ENCODE measurements around the gene ZNF672. TPM values are rescaled to one million over a fixed set of nuclear protein-coding genes. Genes with fewer than 3 reads are reported as not detected.
A peak's percentile ranks its signal among the peaks of the same experiment; 100 is the strongest.

Gene ZNF672
- total and polyA plus RNA-seq, 2 of the 13 experiments (the other 11 are each of a cell fraction or from before 2014, with no cell fraction given), result 17.2 to 22.9 TPM

- TF ChIP-seq, protein P1, sequence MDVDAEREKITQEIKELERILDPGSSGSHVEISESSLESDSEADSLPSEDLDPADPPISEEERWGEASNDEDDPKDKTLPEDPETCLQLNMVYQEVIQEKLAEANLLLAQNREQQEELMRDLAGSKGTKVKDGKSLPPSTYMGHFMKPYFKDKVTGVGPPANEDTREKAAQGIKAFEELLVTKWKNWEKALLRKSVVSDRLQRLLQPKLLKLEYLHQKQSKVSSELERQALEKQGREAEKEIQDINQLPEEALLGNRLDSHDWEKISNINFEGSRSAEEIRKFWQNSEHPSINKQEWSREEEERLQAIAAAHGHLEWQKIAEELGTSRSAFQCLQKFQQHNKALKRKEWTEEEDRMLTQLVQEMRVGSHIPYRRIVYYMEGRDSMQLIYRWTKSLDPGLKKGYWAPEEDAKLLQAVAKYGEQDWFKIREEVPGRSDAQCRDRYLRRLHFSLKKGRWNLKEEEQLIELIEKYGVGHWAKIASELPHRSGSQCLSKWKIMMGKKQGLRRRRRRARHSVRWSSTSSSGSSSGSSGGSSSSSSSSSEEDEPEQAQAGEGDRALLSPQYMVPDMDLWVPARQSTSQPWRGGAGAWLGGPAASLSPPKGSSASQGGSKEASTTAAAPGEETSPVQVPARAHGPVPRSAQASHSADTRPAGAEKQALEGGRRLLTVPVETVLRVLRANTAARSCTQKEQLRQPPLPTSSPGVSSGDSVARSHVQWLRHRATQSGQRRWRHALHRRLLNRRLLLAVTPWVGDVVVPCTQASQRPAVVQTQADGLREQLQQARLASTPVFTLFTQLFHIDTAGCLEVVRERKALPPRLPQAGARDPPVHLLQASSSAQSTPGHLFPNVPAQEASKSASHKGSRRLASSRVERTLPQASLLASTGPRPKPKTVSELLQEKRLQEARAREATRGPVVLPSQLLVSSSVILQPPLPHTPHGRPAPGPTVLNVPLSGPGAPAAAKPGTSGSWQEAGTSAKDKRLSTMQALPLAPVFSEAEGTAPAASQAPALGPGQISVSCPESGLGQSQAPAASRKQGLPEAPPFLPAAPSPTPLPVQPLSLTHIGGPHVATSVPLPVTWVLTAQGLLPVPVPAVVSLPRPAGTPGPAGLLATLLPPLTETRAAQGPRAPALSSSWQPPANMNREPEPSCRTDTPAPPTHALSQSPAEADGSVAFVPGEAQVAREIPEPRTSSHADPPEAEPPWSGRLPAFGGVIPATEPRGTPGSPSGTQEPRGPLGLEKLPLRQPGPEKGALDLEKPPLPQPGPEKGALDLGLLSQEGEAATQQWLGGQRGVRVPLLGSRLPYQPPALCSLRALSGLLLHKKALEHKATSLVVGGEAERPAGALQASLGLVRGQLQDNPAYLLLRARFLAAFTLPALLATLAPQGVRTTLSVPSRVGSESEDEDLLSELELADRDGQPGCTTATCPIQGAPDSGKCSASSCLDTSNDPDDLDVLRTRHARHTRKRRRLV (CRISPR knock-in tag; IDR thresholded peaks at IDR 0.05), result no peak
- no peak for TF ChIP-seq ZNF790 (CRISPR knock-in tag; IDR thresholded peaks at IDR 0.05; ENCODE audit: borderline replicate concordance)
- TF ChIP-seq, protein P2, sequence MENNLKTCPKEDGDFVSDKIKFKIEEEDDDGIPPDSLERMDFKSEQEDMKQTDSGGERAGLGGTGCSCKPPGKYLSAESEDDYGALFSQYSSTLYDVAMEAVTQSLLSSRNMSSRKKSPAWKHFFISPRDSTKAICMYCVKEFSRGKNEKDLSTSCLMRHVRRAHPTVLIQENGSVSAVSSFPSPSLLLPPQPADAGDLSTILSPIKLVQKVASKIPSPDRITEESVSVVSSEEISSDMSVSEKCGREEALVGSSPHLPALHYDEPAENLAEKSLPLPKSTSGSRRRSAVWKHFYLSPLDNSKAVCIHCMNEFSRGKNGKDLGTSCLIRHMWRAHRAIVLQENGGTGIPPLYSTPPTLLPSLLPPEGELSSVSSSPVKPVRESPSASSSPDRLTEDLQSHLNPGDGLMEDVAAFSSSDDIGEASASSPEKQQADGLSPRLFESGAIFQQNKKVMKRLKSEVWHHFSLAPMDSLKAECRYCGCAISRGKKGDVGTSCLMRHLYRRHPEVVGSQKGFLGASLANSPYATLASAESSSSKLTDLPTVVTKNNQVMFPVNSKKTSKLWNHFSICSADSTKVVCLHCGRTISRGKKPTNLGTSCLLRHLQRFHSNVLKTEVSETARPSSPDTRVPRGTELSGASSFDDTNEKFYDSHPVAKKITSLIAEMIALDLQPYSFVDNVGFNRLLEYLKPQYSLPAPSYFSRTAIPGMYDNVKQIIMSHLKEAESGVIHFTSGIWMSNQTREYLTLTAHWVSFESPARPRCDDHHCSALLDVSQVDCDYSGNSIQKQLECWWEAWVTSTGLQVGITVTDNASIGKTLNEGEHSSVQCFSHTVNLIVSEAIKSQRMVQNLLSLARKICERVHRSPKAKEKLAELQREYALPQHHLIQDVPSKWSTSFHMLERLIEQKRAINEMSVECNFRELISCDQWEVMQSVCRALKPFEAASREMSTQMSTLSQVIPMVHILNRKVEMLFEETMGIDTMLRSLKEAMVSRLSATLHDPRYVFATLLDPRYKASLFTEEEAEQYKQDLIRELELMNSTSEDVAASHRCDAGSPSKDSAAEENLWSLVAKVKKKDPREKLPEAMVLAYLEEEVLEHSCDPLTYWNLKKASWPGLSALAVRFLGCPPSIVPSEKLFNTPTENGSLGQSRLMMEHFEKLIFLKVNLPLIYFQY (CRISPR knock-in tag; IDR thresholded peaks at IDR 0.05; ENCODE audit: borderline replicate concordance), result no peak; the same call in 1 of the 2 replicates
- TF ChIP-seq SIX1 (CRISPR knock-in tag; IDR thresholded peaks at IDR 0.05; ENCODE audit: borderline replicate concordance), result no peak
- no peak for TF ChIP-seq CENPBD1 (CRISPR knock-in tag; IDR thresholded peaks at IDR 0.05; ENCODE audit: borderline replicate concordance, low read depth)
- 0 out of 2 replicates have a peak, but pooled peaks have one; percentile 38 for TF ChIP-seq SNAPC2 (CRISPR knock-in tag; IDR thresholded peaks at IDR 0.05)
- TF ChIP-seq, protein P3, sequence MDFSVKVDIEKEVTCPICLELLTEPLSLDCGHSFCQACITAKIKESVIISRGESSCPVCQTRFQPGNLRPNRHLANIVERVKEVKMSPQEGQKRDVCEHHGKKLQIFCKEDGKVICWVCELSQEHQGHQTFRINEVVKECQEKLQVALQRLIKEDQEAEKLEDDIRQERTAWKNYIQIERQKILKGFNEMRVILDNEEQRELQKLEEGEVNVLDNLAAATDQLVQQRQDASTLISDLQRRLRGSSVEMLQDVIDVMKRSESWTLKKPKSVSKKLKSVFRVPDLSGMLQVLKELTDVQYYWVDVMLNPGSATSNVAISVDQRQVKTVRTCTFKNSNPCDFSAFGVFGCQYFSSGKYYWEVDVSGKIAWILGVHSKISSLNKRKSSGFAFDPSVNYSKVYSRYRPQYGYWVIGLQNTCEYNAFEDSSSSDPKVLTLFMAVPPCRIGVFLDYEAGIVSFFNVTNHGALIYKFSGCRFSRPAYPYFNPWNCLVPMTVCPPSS (IDR thresholded peaks at IDR 0.05), result no peak
- peak; percentile 37; the same call in 1 of the 2 replicates for TF ChIP-seq ATF2 (CRISPR knock-in tag; IDR thresholded peaks at IDR 0.05)
- TF ChIP-seq ZNF629 (CRISPR knock-in tag; conservative IDR thresholded peaks at IDR 0.05), result peak; percentile 37; the same call in 1 of the 2 replicates
- no peak for TF ChIP-seq MTA3 (CRISPR knock-in tag; IDR thresholded peaks at IDR 0.05)
- no peak for TF ChIP-seq ZSCAN30 (CRISPR knock-in tag; IDR thresholded peaks at IDR 0.05)
- no peak for TF ChIP-seq ZNF12 (CRISPR knock-in tag; IDR thresholded peaks at IDR 0.05)
- TF ChIP-seq ZNF878 (CRISPR knock-in tag; IDR thresholded peaks at IDR 0.05), result no peak
- TF ChIP-seq SP2 (CRISPR knock-in tag; IDR thresholded peaks at IDR 0.05), result peak; percentile 94
- TF ChIP-seq HNRNPL (IDR thresholded peaks at IDR 0.05; ENCODE audit: low read depth, low read length), result peak; percentile 87; the same call in 1 of the 2 replicates
- no peak for TF ChIP-seq ZNF703 (CRISPR knock-in tag; IDR thresholded peaks at IDR 0.05; ENCODE audit: borderline replicate concordance)
- no peak for TF ChIP-seq SRSF1 (optimal IDR thresholded peaks at IDR 0.05; ENCODE audit: low read depth, low read length)
- TF ChIP-seq TAF1 (CRISPR knock-in tag; IDR thresholded peaks at IDR 0.05), result peak; percentile 38; the same call in 1 of the 2 replicates
Observed at GRCh38 chr1:248837781-248838356, at the start of gene ZNF672 (continued).

All from HepG2 (cell line).